Activated CD4-positive, CD25-positive, alpha-beta regulatory T cell treated with anti-CD3 and anti-CD28 coated beads, Interleukin-2, amount 50 U/mL, for 16 hours (primary cell): ENCODE data around the gene CLDN10.
"Not testable (repeated sequence)": the region's sequence is repeated elsewhere in the genome, so short reads cannot be mapped to it uniquely, and the experiment has no call there.

Experiments
- DNase-seq: peaks from one replicate; pipeline ENCODE4 v3.0.0-alpha.2; 2020; ENCODE audit warnings: low read depth, low spot score

Gene CLDN10, protein sequence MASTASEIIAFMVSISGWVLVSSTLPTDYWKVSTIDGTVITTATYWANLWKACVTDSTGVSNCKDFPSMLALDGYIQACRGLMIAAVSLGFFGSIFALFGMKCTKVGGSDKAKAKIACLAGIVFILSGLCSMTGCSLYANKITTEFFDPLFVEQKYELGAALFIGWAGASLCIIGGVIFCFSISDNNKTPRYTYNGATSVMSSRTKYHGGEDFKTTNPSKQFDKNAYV

DNA sequence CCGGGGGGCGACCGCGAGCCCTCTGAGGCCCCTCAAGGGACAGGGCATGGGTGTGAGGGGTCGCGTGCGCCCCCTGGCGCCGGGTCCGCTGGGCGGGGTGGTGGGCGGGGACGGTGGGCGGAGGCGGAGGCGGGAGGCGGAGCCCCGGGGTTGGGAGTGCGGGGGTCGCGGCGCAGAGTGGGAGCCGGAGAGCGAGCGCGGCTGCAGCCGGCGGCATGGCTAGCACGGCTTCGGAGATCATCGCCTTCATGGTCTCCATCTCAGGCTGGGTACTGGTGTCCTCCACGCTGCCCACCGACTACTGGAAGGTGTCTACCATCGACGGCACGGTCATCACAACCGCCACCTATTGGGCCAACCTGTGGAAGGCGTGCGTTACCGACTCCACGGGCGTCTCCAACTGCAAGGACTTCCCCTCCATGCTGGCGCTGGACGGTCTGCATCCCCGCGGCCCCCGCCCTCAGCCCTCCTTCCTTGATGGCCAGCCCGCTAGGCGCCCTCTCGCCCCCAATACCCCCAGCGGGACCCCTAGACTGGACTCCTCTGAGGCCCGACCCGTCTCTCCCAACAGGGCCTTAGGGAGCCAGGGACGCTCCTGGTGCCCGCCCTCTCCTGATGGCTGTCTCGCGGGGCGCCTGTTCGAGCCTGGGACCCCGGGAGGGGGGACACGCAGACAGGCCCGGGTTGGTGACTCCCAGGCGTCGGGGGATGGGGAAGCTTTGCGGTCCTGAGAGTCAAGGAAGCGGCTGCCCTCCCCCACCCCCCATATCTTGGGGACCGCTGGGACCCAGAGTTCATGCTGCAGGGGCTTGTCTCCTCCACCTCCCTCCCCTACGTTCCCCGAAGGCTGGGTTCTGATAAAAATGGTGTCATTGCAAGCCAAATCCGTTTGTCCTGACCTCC, at the start of gene CLDN10:
Gene CLDN10 (plus strand): TSS at position 182 of the 903 bp plus-strand sequence. CDS start 34 bp downstream, at position 216.
- DNase-seq: no peak

DNA sequence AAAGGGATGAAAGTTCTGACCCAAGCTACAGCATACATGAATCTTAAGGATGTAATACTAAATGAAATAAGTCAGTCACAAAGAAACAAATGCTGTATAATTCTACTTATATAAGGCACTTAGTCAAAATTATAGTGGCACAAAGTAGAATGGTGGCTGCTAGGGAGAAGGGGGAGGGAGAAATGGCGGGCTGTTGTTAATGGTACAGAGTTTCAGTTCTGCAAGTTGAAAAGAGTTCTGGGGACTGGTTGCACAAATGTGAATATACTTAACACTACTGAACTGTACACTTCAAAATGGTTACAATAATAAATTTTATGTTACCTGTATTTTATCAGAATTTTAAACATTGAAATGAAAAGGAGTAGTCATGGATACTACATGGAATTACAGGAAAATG, 48.9 kb upstream of the CLDN10 start:
- no peak for DNase-seq

DNA sequence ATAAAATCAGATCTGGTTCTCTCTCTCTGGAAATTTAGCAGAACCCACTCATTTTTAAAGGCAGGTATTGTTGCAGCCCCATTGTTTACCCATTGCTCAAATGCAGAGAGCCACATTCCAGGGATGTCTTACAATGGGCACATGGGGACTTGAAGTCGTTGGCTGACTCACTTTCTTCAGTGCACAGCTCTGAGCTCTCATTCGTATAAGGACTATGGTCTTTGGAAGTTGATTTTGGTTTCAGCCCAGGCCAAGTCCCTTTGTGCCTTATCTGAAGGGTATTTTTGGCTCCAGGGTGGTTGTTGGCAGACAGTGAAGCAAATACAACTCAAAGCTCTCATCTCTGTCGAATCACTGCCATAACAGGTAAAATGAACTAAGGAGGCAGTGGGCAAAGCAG, 47.3 kb upstream of the CLDN10 start:
- no peak for DNase-seq

DNA sequence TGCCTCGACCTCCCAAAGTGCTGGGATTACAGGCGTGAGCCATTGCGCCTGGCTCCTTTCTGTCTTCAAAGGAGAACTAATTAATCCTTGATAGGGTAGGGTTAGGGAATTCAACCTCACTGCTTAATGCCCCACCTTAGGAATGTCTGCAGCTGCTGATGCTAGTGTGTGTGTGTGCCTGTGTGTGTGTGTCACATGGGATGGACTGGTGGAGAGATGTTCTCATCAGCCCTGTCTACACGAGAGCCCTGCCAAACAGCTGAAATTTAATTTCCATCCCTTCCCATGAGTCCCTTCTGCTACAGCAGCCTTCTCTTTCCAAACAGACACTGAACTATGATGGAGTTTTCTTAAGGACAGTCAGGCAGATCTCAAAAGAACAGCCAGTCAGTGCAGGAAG, 46.5 kb upstream of the CLDN10 start:
- DNase-seq: no peak

DNA sequence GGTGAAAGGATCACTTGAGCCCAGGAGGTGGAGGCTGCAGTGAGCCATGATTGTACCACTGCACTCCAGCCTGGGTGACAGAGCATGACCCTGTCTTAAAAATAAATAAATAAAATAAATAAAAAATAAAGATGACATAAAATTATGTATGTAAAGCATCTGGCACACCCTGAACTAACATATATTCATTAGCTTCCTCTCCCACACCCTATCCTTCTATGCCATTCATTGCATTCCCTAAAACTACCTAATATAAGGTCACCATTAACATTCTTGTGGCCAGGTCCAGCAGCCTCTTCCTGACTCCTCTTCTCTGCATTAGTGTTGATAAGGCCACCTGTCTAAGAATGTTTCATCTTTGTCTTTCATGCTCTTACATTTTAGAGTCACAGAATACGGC, 44.5 kb upstream of the CLDN10 start:
- no peak for DNase-seq

DNA sequence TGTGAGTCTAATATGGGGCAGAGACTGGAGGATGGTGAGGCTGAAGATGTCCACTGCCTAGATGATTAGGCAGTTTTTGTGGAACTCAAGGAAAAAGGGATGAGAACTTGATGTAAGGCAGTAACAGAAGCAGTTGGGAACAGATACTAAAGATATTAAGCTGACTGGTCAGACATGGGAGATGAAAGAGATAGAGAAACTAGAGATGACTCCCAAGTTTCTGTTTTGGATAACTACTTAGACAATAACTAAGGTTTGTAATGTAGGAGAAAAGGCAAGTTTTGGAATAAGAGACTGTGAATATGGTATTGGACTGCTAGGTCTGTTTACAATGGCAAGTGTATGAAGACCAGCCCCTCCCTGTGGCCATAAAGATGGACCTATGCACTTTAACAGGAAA, 43.5 kb upstream of the CLDN10 start:
- DNase-seq: no peak

DNA sequence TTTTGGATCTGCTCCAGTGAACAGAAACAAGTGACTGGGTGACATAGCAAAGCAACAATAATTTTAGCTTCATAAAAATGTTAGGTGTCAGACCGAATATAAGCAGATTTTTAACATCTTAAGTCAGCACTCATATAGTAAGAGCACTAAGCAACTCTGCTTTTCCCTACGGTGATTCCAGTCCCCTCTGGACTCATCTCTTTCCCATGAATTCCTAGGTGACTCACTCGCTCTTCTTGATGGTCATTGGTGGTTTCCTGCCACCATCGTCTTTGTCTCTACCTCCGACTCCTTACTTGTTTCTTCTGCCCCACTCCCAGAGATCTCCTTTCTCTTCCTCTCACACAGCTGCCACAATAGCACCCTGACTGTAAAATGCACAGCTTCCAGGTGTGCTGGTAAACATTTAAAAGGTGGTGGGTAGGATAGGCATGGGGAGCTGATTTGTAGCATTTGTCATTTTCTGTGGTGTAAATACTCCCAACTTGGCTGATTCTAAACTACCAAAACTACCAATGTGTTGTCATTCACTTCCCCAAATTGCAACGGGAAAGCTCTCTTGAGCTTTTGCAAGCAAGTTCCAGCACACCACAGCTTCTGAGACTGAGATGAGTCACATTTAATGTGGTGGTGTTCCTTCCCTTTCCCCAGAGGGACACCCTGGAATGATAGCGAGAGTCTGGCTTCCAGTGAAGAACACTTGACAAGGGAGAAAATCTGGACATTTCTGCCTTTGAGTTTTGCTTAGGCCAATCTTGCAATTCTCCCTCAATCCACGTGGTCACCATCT, 42.8 kb upstream of the CLDN10 start:
- DNase-seq: no peak

DNA sequence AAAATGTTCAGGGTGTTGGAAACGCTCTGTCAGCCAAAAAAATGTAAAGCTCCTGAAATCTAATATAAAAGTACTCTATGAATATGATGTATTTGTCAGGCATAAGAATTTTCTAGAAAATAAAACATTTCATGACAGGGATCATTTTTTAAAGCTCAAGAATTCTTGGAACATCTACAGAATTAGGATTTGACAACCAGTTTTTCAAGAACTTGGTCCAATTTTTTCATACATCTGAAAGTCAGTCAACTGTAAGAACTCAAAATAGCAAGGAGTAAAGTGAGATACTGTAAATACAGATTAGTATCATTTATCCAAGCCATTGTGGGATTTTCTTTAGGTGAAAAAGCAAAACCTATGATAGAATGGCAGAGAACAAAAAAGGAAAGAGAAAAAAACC, 41.6 kb upstream of the CLDN10 start:
- DNase-seq: no peak

DNA sequence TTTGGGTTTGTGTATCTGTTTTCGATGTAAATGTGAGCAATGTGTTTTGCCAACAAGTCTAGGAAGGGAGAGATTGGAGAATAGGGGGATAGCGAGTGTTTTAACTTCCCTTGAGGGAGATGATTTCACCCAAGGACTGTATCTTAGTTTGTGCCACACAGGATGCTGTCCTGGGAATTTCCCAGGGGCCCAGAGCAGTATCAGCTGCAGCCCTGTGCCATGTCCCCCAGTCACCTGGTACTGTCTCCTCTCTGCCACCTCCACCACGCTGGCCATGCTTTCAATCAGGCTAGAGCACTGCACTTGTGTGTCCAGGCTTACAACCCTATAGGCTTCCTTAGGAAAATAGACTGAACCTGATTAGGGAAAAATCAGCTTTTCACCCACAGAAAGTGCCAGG, 40.1 kb upstream of the CLDN10 start:
- no peak for DNase-seq

DNA sequence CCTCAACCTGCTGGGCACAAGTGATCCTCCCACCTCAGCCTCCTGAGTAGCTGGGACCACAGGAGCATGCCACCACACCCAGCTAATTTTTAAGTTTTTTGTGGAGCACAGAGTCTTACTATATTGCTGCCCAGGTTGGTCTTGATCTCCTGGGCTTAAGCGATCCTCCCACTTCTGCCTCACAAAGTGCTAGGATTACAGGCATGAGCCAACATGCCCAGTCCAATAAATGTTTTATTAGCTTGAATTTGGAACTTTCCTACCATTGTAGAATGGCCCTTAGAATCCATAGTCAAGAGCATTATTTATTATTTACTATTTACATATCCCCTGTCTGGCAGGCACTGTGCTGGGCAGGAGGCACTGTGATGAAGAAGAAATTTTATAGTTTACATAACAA, 39.6 kb upstream of the CLDN10 start:
- no peak for DNase-seq

DNA sequence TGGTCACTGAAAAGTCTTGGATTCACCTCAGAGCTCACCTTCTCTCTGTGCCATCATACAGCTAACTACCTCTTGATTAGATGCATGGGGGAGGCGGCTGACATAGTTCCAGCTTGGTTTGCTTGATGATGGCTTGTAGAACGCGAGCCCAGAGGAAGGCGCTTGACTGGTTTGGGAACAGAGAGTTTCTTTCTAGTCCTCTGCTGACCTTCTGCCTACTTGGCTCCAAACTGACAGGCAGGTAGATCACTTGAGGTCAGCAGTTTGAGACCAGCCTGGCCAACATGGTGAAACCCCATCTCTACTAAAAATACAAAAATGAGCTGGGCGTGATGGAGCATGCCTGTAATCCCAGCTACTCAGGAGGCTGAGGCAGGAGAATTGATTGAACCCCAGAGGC, 36.9 kb upstream of the CLDN10 start:
- not testable (repeated sequence) for DNase-seq

DNA sequence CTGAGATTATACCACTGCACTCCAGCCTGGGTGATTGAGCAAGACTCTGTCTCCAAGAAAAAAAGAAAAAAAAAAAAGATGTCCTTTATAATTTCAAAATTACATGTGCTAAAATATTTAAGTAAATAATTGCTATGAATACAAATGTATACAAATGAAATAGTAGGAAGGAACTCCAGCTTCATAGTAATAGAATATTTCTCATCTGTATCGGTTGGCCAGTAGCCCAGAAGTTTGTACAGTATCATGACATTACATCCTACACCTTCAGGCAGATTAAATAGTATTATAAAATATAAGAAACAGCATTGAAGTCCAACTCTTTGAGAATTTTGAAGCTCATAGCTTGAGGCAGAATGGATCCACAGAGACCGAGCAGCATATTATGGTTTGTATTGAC, 36.5 kb upstream of the CLDN10 start:
- no peak for DNase-seq

DNA sequence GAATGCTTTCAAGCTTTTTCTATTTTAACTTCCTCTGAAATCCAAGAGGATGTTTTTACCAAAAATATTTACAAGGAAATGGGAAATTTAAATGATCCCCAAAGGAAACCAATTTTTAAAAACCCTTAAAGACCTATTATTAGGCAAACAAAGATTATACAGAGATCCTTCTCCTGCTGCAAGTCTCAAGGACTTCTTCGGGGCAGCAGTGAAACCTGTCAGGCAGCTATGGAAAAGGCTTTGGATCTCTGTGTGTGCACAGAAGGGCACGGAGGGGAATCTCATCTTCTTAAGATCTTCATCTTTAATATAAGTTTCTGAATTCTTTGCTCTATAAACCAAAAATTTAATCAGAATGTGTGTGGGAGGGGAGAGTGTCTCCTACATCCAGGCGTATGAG, 36.0 kb upstream of the CLDN10 start:
- no peak for DNase-seq

DNA sequence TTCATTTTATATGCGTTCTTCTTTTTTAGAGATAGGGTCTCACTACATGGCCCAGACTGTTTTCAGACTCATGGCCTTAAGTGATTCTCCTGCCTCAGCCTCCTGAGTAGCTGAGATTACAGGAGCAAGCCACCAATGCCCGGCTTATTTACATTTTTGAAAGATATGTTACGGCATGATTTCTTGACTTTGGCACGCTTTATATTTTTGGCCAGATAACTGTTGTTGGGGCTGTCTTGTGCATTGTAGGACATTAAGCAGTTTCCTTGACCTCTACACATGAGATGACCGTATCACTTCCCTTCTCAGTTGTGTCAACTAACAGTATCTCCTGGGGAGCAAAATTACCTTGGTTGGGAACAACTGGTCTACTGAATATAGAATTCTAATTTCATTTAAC, 28.9 kb upstream of the CLDN10 start:
- DNase-seq: no peak

DNA sequence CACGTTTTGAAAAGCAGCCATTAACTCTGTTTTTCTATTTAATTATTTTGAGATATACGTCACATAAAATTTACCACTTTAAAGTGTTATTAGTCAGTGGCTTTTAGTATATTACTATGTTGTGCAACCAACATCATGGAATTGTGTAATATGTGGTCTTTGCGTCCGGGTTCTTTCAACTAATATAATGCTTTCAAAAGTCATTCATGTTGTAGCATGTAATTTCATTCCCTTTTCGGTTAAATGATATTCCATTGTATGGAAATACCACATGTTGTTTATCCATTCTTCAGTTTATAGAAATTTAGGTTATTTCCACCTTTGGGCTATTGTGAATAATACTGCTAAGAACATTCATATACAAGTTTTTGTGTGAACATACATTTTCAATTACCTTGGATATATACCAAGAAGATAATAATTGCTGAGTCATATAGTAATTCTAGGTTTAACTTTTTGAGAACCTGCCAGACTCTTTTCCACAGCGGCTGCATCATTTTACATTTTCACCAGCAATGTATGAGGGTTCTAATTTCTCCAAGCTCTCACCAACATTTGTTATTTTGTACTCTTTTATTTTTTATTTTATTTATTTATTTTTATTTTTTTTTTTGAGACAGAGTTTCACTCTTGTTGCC, 28.1 kb upstream of the CLDN10 start:
- DNase-seq: no peak

DNA sequence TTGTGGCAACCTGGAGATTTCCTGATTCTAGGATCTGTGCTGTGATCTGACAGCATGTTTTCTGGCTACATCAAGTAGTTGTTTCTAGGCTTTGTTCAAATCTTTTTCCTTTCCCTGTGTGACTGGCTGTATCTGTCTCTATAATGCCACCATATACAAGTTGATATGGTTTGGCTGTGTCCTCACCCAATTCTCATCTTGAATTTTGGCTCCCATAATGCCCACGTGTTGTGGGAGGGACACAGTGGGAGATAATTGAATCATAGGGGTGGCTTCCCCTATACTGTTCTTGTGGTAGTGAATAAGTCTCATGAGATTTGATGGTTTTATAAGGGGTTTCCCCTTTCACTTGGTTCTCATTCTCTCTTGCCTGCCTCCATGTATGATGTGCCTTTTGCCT, 24.6 kb upstream of the CLDN10 start:
- DNase-seq: no peak

DNA sequence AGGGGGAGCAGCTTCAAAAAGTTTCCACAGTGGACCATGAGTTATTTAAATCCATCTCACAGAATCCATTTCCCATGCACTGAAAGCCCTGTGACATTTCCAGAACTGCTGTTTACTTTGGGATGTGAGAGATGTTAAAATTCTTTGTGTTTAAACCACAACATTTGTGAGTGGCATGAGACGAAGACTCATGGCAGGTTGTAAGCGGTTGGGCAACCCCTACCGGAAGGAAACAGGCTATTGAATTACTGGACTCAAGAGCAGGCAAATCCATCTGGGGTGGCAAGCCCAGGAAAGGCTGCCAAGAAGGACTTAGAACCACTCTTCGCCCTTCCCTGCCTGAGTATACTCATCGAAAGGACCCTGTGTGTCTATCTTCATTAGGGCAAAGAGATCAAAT, 22.3 kb upstream of the CLDN10 start:
- no peak for DNase-seq

DNA sequence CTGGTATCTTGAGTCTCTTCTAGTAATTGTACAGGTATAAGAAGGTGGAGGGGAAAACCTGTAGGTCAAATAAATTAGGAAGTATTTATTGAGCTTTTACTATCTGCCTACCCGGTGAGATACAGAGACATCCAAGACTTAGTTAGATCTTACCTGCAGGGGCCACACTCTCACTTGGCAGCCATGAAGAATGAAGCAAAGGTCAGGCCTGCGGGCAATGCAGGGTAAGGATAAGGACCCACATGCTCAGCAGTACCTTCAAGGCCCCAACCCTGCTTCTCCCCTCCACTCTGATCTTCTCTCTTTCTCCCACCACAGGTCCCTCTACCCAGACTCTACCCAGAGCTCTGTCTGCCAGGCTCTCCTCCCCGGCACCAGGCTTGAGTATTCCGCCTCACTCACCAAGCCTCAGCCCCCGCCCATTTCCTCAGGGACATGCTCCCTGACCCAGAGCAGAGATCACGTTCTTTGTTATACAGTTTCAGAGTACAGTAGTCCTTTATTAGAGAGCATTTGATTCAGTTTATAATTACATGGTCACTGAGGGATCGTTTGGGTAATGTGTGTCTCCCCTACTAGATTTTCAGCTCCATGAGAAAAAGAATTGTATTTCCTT, 18.9 kb upstream of the CLDN10 start:
- DNase-seq: no peak

DNA sequence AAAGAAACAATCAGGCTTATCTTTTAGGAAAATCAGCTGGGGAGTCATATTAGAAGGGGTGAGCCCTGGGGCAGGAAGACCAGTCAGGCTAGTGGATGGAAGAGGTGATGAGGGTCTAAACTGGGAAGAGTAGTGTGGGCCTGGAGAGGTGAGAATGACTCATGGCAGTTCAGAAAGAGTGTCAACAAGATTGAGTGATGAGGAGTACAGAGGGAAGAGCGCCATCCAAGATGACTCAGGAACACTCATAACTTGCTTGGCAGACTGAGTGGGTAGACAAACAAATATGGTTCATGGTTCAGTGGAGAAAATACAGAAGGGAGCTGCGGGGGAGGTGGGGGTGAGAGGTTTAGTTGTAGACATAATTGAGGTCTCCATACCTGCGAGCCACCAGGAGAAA, 17.3 kb upstream of the CLDN10 start:
- no peak for DNase-seq

DNA sequence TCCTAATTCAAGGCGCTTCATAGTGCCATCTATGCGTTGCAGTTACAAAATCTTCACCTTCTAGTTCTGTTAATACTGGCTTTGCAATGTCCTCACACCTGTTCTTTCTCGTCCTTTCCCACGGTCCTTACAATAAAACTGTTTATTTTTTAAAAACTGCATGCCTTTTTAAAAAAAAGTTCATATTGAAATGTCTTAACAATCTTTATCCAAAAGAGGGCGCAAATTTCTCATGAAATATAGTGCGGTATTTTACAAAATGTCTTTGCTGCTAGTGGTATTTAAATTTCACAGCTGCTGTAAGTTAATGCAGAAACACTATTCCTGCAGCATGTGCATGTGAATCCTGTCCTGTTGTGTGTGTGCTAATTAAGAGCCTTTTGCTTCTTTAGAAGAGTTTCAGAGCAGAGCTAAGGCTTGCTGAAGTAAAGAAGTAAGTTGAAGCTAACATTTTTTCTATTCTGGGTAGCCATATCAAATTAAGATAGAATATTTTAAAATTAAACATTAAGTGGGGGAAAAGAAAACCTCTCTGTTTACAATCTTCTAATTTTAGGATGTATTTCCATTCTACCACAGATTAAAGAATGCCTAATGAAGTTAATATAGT, 15.8 kb upstream of the CLDN10 start:
- DNase-seq: no peak

DNA sequence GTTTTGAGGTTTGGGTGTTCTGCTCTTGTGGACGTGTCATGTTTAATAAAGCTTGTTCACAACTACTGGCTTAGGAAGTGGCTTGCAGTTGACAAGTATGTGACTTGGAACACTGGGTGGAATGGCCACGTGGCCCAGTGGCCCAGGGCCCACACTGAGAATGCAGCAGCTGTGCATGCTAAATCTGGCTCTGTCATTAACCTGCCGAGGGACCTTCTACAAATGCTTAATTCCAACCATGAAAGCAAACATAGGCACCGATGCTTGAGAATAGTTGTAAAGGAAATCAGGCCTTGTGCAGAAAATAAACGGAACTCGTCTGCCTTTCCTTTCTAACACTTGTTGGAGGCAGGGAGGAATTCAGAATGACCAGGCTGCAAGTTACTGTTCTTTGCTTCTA, 11.6 kb upstream of the CLDN10 start:
- no peak for DNase-seq
